Loucy (cell line): Measurements from ENCODE around the gene TRIM45.

Experiments
- H2AFZ ChIP-seq: fragments of 200-600 bp; sonication (generic); 2 replicates; pipeline ENCODE4 v1.6.0; 2016; ENCODE audit warnings: antibody characterized with exemption, mild to moderate bottlenecking, low read length, moderate library complexity
- H3F3A ChIP-seq: fragments of 200-600 bp; 2 replicates; pipeline ENCODE4 v1.6.0; 2016; ENCODE audit warnings: antibody characterized with exemption, low read depth, mild to moderate bottlenecking
- H3K27me3 ChIP-seq: fragments of 200-600 bp; sonication (generic); 2 replicates; pipeline ENCODE4 v1.6.1; 2014; ENCODE audit warnings: low read length, mild to moderate bottlenecking; ENCODE audit not compliant: insufficient read depth, poor library complexity, severe bottlenecking
- H3K36me3 ChIP-seq: fragments of 200-600 bp; sonication (generic); 2 replicates; pipeline ENCODE4 v1.6.1; 2016; ENCODE audit warnings: low read length; ENCODE audit not compliant: insufficient read depth
- H3K4me1 ChIP-seq: fragments of 200-600 bp; sonication (generic); 2 replicates; pipeline ENCODE4 v1.5.1; 2014; ENCODE audit warnings: low read length, mild to moderate bottlenecking; ENCODE audit not compliant: insufficient read depth, poor library complexity, severe bottlenecking
- H3K4me2 ChIP-seq: fragments of 200-600 bp; sonication (generic); 2 replicates; pipeline ENCODE4 v1.6.0; 2014; ENCODE audit warnings: antibody characterized with exemption, low read length, low read depth, mild to moderate bottlenecking; ENCODE audit not compliant: poor library complexity, severe bottlenecking
- H3K4me3 ChIP-seq: fragments of 200-600 bp; sonication (generic); 2 replicates; pipeline ENCODE4 v1.5.1; 2014; ENCODE audit warnings: low read length, mild to moderate bottlenecking, mixed read lengths; ENCODE audit not compliant: poor library complexity, severe bottlenecking
- H3K79me2 ChIP-seq: fragments of 200-600 bp; sonication (generic); 2 replicates; pipeline ENCODE4 v1.6.1; 2014; ENCODE audit warnings: low read length; ENCODE audit not compliant: insufficient read depth
- H3K9ac ChIP-seq: fragments of 200-600 bp; sonication (generic); 2 replicates; pipeline ENCODE4 v1.6.0; 2014; ENCODE audit warnings: mild to moderate bottlenecking, low read depth, low read length, moderate library complexity; ENCODE audit not compliant: poor library complexity, severe bottlenecking
- H3K9me2 ChIP-seq: fragments of 200-600 bp; sonication (generic); replicated peaks from 2 replicates; pipeline ENCODE4 v1.6.1; 2016; ENCODE audit warnings: low read depth, low read length, mixed read lengths
- H3K9me3 ChIP-seq: fragments of 200-600 bp; sonication (generic); 2 replicates; pipeline ENCODE4 v1.6.1; 2014; ENCODE audit warnings: mild to moderate bottlenecking, antibody characterized with exemption, low read length, low read depth; ENCODE audit not compliant: insufficient read depth
- H4K20me1 ChIP-seq: fragments of 200-600 bp; sonication (generic); 2 replicates; pipeline ENCODE4 v1.6.0; 2014; ENCODE audit warnings: antibody characterized with exemption, low read length, mild to moderate bottlenecking; ENCODE audit not compliant: insufficient read depth, poor library complexity, severe bottlenecking
- CTCF ChIP-seq: fragments of 200-600 bp; sonication (generic); conservative IDR thresholded peaks from 2 replicates; pipeline ENCODE4 v1.5.1; 2014; ENCODE audit warnings: mild to moderate bottlenecking, antibody characterized with exemption, low read length
- EZH2phosphoT487 ChIP-seq: fragments of 200-600 bp; IDR thresholded peaks from 2 replicates; pipeline ENCODE4 v1.6.1; 2018; ENCODE audit warnings: antibody characterized with exemption, mild to moderate bottlenecking, moderate library complexity, borderline replicate concordance

Gene TRIM45

GRCh38 chr1:117112047-117112717 is 9.4 kb downstream of the TRIM45 start:
- Histone ChIP-seq H3K27me3 (no peaks in the 10 kb centered on the region), H3K9me3 (no peaks in the 10 kb centered on the region), H3K36me3 (no peaks in the 10 kb centered on the region), H2AFZ (no peak overlapping the region), H4K20me1 (no peaks in the 10 kb centered on the region), H3K9me2 (no peaks in the 10 kb centered on the region), H3K4me2 (no peak overlapping the region), H3K79me2 (no peaks in the 10 kb centered on the region), H3K9ac (no peak overlapping the region), H3K4me3 (no peak overlapping the region), H3K4me1 (no peaks in the 10 kb centered on the region), H3F3A (no peaks in the 10 kb centered on the region)
- TF ChIP-seq CTCF (0 out of 2 replicates have a peak, but pooled peaks have one; percentile 19), EZH2phosphoT487 (no peak)

DNA sequence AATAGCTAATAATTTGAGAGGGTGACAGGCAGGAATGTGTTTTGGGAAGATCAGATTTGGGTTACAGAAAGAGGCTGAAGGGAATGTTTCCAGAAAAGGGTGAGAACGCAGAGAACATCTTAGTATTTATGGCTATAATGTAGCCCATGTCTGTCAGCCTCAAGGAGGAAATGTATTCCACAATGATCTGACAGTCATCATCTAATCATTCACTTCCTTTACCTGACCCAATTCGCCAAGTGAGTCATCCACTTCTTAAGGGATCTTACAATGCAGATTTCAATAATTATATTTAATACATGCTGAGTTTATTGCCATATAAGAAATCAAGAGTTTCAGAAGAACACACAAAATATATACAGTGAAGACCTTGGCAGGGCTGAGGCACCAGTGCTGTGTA is 10.8 kb downstream of the TRIM45 start:
- no peak overlapping the region for H3K4me3 ChIP-seq
- H3K9ac ChIP-seq = no peak overlapping the region
- no peaks in the 10 kb centered on the region for H3K79me2 ChIP-seq
- TF ChIP-seq EZH2phosphoT487 = no peak
- TF ChIP-seq CTCF = no peak
- H4K20me1 ChIP-seq = no peaks in the 10 kb centered on the region
- H3K36me3 ChIP-seq = no peaks in the 10 kb centered on the region
- H3K4me1 ChIP-seq = no peaks in the 10 kb centered on the region
- no peaks in the 10 kb centered on the region for H3K27me3 ChIP-seq
- no peaks in the 10 kb centered on the region for H3K9me3 ChIP-seq
- no peaks in the 10 kb centered on the region for H3K9me2 ChIP-seq
- H3K4me2 ChIP-seq = no peak overlapping the region
- H3F3A ChIP-seq = no peaks in the 10 kb centered on the region
- no peak overlapping the region for H2AFZ ChIP-seq

GRCh38 chr1:117107364-117107763 is 14.2 kb downstream of the TRIM45 start:
- no peak for TF ChIP-seq CTCF
- no peak for TF ChIP-seq EZH2phosphoT487
- H3K27me3 ChIP-seq = no peaks in the 10 kb centered on the region
- H3F3A ChIP-seq = no peaks in the 10 kb centered on the region
- peaks cover 10% of the 10 kb centered on the region; the same call in 1 of the 2 replicates for H3K36me3 ChIP-seq
- H3K4me2 ChIP-seq = no peak overlapping the region
- no peaks in the 10 kb centered on the region for H4K20me1 ChIP-seq
- no peak overlapping the region for H2AFZ ChIP-seq
- H3K9me3 ChIP-seq = no peaks in the 10 kb centered on the region
- no peak overlapping the region for H3K9ac ChIP-seq
- no peaks in the 10 kb centered on the region for H3K9me2 ChIP-seq
- H3K79me2 ChIP-seq = no peaks in the 10 kb centered on the region
- H3K4me1 ChIP-seq = no peaks in the 10 kb centered on the region
- H3K4me3 ChIP-seq = no peak overlapping the region
